RWPE1 (cell line): ENCODE data around the gene APH1B.

Experiments used
- CTCF ChIA-PET: fragments of 350-600 bp; sonication (Branson Sonifier 250); formaldehyde crosslinking; extraction: SDS; loops from one replicate; lab custom pipeline; 2021; lab: Yijun Ruan, JAX
- POLR2A ChIA-PET: fragments of 400-600 bp; formaldehyde crosslinking; extraction: SDS; loops from one replicate; lab custom pipeline; 2020; ENCODE audit warnings: antibody characterized with exemption; ENCODE audit not compliant: low non-redundant PET; lab: Yijun Ruan, JAX
- DNase-seq: peaks from one replicate; pipeline ENCODE4 v3.0.0; 2012; ENCODE audit warnings: low spot score
- H3K27ac ChIP-seq: fragments of 450-650 bp; 2 replicates; pipeline ENCODE4 v1.5.1; 2017
- TF ChIP-seq, protein P1 (sequence below): fragments of 450-650 bp; conservative IDR thresholded peaks from 2 replicates; pipeline ENCODE4 v1.5.1; 2017; ENCODE audit warnings: low read depth, mild to moderate bottlenecking

Gene APH1B

DNA sequence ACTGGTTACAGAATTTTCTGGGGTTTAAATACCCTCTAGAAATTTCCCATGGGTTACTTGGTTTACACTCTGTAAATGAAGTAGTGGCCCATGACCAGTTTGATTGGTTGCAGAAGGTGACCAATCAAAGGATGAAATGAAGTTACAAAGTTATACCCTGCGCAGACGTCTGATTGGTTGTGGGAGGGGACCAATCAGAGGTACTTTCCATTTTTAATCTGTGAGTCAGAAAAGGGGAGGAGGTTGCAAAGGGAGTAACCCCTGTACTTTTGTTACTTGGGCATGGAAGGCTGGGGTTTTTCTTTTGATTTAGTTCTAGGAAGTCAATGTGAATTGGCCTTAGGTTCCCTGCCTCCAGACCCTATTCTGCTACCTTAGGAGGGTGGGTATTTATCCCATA is 18.7 kb upstream of the APH1B start:
- TF ChIP-seq, protein P1, sequence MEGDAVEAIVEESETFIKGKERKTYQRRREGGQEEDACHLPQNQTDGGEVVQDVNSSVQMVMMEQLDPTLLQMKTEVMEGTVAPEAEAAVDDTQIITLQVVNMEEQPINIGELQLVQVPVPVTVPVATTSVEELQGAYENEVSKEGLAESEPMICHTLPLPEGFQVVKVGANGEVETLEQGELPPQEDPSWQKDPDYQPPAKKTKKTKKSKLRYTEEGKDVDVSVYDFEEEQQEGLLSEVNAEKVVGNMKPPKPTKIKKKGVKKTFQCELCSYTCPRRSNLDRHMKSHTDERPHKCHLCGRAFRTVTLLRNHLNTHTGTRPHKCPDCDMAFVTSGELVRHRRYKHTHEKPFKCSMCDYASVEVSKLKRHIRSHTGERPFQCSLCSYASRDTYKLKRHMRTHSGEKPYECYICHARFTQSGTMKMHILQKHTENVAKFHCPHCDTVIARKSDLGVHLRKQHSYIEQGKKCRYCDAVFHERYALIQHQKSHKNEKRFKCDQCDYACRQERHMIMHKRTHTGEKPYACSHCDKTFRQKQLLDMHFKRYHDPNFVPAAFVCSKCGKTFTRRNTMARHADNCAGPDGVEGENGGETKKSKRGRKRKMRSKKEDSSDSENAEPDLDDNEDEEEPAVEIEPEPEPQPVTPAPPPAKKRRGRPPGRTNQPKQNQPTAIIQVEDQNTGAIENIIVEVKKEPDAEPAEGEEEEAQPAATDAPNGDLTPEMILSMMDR: no peak
- ChIA-PET POLR2A (no interaction called here), CTCF (no interaction called here)
- H3K27ac ChIP-seq: no peak overlapping the region
- DNase-seq: no peak

DNA sequence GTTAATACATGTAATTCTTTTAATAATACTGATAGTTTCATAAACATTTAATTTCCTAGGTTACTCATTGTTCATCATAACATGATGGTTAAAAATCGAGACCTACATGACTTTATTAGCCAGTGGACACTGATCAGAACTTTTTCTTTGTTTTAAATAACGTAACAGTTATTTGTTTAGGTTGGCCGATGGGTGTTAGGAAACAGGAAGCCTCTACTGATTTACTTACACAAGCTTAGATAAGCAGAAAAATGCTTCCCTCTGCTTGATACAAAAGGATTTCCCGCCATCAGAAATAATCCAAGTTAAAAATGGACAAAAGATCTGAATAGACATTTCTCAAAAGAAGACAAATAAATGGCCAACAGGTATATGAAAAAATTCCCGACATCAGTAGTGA is 16.6 kb upstream of the APH1B start:
- POLR2A ChIA-PET: no interaction called here
- TF ChIP-seq, protein P1: no peak
- CTCF ChIA-PET: no interaction called here
- H3K27ac ChIP-seq: no peak overlapping the region
- DNase-seq: no peak

DNA sequence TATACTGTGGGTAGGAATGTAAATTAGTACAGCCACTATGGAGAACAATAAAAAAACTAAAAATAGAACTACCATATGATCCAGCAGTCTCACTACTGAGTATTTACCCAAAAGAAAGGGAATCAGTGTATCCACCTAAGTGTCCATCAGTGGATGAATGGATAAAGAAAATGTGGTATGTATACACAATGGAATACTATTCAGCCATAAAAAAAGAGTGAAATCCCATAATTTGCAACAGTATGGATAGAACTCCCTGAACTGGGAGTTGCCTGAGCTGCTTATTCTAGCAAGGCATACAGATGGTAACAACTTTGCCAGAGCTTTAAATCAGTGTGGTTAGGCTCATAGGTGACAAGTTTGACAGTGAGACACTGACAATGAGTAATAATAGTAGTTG is 16.1 kb upstream of the APH1B start:
- POLR2A ChIA-PET: no interaction called here
- CTCF ChIA-PET: no interaction called here

DNA sequence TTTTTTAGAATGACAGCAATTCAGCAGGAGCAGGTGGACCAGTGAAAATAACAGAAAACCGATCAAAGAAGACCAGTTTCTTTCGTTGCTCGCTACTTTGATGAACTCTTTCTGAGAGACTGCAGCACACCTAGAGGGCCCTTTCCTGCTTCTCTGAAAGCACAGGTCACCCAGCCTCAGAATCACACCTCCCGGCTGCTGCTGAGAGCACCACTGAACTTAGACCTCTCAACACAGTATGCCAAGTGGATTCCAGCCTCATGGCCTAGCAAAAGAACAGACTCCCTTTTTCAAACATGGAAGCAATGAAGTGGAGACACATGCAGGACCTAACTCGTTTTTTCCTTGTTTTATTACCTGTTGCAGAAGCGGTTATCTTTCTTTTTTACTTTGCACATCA is 13.9 kb upstream of the APH1B start:
- TF ChIP-seq, protein P1: no peak
- CTCF ChIA-PET: no interaction called here
- POLR2A ChIA-PET: no interaction called here
- DNase-seq: no peak
- no peak overlapping the region for H3K27ac ChIP-seq

More for the DNA sequence above, 16.1 kb upstream of the APH1B start:
- DNase-seq: no peak
- TF ChIP-seq, protein P1: no peak
- no peak overlapping the region for H3K27ac ChIP-seq

DNA sequence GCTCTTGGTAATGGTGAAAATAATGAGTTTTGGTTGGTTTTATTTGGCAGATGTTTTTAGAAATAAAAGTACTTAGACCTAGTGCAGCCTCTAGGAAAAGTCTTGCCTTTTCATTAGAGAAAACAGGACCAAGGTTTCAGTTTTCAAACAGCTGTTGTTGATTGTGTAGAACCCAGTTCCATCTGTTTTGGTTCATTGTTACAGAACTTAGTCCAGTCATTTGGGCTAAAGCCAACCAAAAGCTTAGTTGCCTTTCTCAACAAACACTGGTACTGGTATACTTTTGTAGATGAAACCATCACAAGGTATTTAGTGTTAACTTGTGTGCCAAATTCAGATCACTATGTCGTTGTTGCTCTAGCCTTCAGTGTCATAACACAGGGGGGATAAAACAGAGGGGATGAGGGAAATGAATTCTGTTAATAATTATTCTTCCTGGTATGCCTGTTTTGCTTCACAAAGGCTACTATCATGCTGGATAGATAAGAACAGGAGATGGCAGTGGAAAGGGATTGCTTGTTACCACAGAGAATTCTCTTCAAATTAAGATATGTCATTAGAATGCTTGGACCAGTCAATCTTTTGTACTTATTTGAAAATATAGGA is 12.6 kb upstream of the APH1B start:
- ChIA-PET POLR2A (no interaction called here), CTCF (interaction anchor here (0.7 kb wide), 1 partner anchor 66 kb away, joined by 3 read pairs; no protein-coding TSS in a partner anchor)
- TF ChIP-seq, protein P1: no peak
- H3K27ac ChIP-seq: no peak overlapping the region
- DNase-seq: no peak

DNA sequence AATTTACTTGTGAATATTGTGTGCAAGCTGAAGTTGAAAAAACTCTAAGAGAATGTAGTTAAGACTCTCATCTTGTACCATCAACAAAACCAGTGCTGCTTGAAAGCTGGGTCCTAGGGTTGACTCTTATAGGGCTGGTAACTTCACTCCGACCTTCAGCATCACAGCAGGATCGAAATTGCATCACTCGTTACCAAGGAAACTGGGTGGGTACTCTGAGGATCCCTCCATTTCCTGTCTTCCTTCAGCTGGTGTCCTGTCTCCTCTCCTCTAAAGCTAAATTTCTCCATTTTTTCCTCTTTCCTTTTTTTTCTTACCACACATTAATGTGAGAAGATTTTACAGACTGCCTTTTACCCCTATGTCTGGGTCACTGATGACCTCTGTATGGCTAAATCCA is 3.0 kb upstream of the APH1B start:
- H3K27ac ChIP-seq: no peak overlapping the region
- DNase-seq: no peak
- TF ChIP-seq, protein P1: no peak
- CTCF ChIA-PET: no interaction called here
- POLR2A ChIA-PET: no interaction called here
